HEK293T (cell line): ENCODE data around the gene CD101.

Source experiments
- CTCF ChIA-PET: fragments of 350-600 bp; formaldehyde crosslinking; extraction: SDS; loops from one replicate; lab custom pipeline; 2021; ENCODE audit warnings: antibody characterized with exemption, inconsistent platforms; lab: Yijun Ruan, JAX
- POLR2A ChIA-PET: fragments of 350-600 bp; formaldehyde crosslinking; extraction: SDS; loops from one replicate; lab custom pipeline; 2020; ENCODE audit warnings: antibody characterized with exemption, inconsistent platforms; lab: Yijun Ruan, JAX
- DNase-seq: peaks from one replicate; pipeline ENCODE4 v3.0.0; 2012; ENCODE audit warnings: mixed read lengths; ENCODE audit errors: extremely low spot score
- ARNT ChIP-seq: fragments of 450-650 bp; IDR thresholded peaks from 2 replicates; pipeline ENCODE4 v1.6.1; 2017; ENCODE audit warnings: mild to moderate bottlenecking
- BHLHE40 ChIP-seq: fragments of 450-650 bp; IDR thresholded peaks from 2 replicates; pipeline ENCODE4 v1.6.1; 2016; ENCODE audit warnings: mild to moderate bottlenecking, moderate library complexity, borderline replicate concordance
- CTBP1 ChIP-seq: fragments of 450-650 bp; IDR thresholded peaks from 2 replicates; pipeline ENCODE4 v1.6.1; 2016; ENCODE audit warnings: borderline replicate concordance
- ELF4 ChIP-seq: fragments of 450-650 bp; IDR thresholded peaks from 2 replicates; pipeline ENCODE4 v1.6.1; 2017; ENCODE audit warnings: antibody characterized with exemption
- FOXA1 ChIP-seq: fragments of 450-650 bp; IDR thresholded peaks from 2 replicates; pipeline ENCODE4 v1.6.1; 2016; ENCODE audit warnings: mild to moderate bottlenecking
- FOXK2 ChIP-seq: fragments of 450-650 bp; IDR thresholded peaks from 2 replicates; pipeline ENCODE4 v1.6.1; 2016; ENCODE audit warnings: mild to moderate bottlenecking
- FOXM1 ChIP-seq: fragments of 450-650 bp; IDR thresholded peaks from 2 replicates; pipeline ENCODE4 v1.6.1; 2017; ENCODE audit warnings: mild to moderate bottlenecking, borderline replicate concordance
- HDGF ChIP-seq: fragments of 450-650 bp; IDR thresholded peaks from 2 replicates; pipeline ENCODE4 v1.6.1; 2017; ENCODE audit warnings: antibody characterized with exemption, borderline replicate concordance
- L3MBTL2 ChIP-seq: fragments of 450-650 bp; conservative IDR thresholded peaks from 2 replicates; pipeline ENCODE4 v1.6.1; 2016; ENCODE audit warnings: mild to moderate bottlenecking
- NFRKB ChIP-seq: fragments of 450-650 bp; IDR thresholded peaks from 2 replicates; pipeline ENCODE4 v1.6.1; 2016; ENCODE audit warnings: mild to moderate bottlenecking, moderate library complexity
- PKNOX1 ChIP-seq: fragments of 450-650 bp; IDR thresholded peaks from 2 replicates; pipeline ENCODE4 v1.6.1; 2016
- SP1 ChIP-seq: fragments of 450-650 bp; IDR thresholded peaks from 2 replicates; pipeline ENCODE4 v1.6.1; 2017
- SUZ12 ChIP-seq: fragments of 450-650 bp; IDR thresholded peaks from 2 replicates; pipeline ENCODE4 v1.6.1; 2016; ENCODE audit warnings: mild to moderate bottlenecking
- TARDBP ChIP-seq: fragments of 450-650 bp; IDR thresholded peaks from 2 replicates; pipeline ENCODE4 v1.6.1; 2016
- ZNF384 ChIP-seq: fragments of 450-650 bp; IDR thresholded peaks from 2 replicates; pipeline ENCODE4 v1.6.1; 2016

Gene CD101

GRCh38 chr1:117059678-117060440 lies 58.3 kb downstream of the CD101 start, which contains the start of gene TTF2:
Gene TTF2 (plus strand): TSS chr1:117060326. CDS start chr1:117060347, 21 bp downstream.
- ChIA-PET CTCF (interaction anchor here (0.5 to 1.3 kb wide), 5 partner anchors 8 to 335 kb away, joined by 3 to 5 read pairs (median 4); no protein-coding TSS in a partner anchor), POLR2A (interaction anchor here (0.6 to 2.3 kb wide), 59 partner anchors 8 to 820 kb away, joined by 3 to 16 read pairs (median 4); partner anchors contain the start of genes CD2, CD58, IGSF3 and MAN1A2)
- TF ChIP-seq PKNOX1: peak; percentile 91
- TF ChIP-seq FOXM1: peak; percentile 93
- no peak for TF ChIP-seq NFRKB
- TF ChIP-seq TARDBP: no peak
- peak; percentile 48; the same call in 1 of the 2 replicates for TF ChIP-seq FOXK2
- TF ChIP-seq SP1: peak; percentile 56
- TF ChIP-seq ELF4: peak; percentile 55
- no peak for TF ChIP-seq BHLHE40
- TF ChIP-seq ZNF384: no peak
- no peak for TF ChIP-seq CTBP1
- peak; percentile 86 for TF ChIP-seq L3MBTL2
- no peak for TF ChIP-seq SUZ12
- no peak for TF ChIP-seq ARNT
- TF ChIP-seq HDGF: no peak
- DNase-seq: peak; percentile 98

- 0 out of 2 replicates have a peak, but pooled peaks have one; percentile 8 for TF ChIP-seq ELF4
- no peak for TF ChIP-seq SP1
- peak; percentile 81 for TF ChIP-seq L3MBTL2
- TF ChIP-seq PKNOX1: peak; percentile 4; the same call in 1 of the 2 replicates
- DNase-seq: peak; percentile 62
- CTCF ChIA-PET: interaction anchor here (0.5 to 1.3 kb wide), 5 partner anchors 7 to 335 kb away, joined by 3 to 5 read pairs (median 4); no protein-coding TSS in a partner anchor
- POLR2A ChIA-PET: interaction anchor here (0.6 to 2.3 kb wide), 53 partner anchors 9 to 819 kb away, joined by 3 to 16 read pairs (median 4); partner anchors contain the start of genes CD2, CD58, IGSF3 and MAN1A2
Observed at GRCh38 chr1:117060441-117061317, 59.1 kb downstream of the CD101 start.

- TF ChIP-seq FOXM1: no peak
- no peak for TF ChIP-seq SP1
- TF ChIP-seq ARNT: no peak
- no peak for TF ChIP-seq FOXA1
- no peak for TF ChIP-seq HDGF
- no peak for TF ChIP-seq L3MBTL2
- TF ChIP-seq PKNOX1: no peak
- no peak for TF ChIP-seq NFRKB
- no peak for TF ChIP-seq FOXK2
- no peak for TF ChIP-seq CTBP1
- TF ChIP-seq BHLHE40: no peak
- ChIA-PET POLR2A (no interaction called here), CTCF (no interaction called here)
- no peak for DNase-seq
Observed at GRCh38 chr1:117061986-117062415, 60.4 kb downstream of the CD101 start.

GRCh38 chr1:117066367-117066766 lies 64.8 kb downstream of the CD101 start:
- DNase-seq: no peak
- CTCF ChIA-PET: interaction anchor here (1.9 to 3.7 kb wide), 2 partner anchors 62 to 218 kb away, joined by 13 to 21 read pairs; no protein-coding TSS in a partner anchor
- POLR2A ChIA-PET: no interaction called here
- no peak for TF ChIP-seq HDGF
- TF ChIP-seq NFRKB: no peak
- TF ChIP-seq BHLHE40: no peak
- TF ChIP-seq FOXA1: no peak
- no peak for TF ChIP-seq L3MBTL2
- TF ChIP-seq FOXM1: no peak
- no peak for TF ChIP-seq ZNF384
- TF ChIP-seq ARNT: no peak
- no peak for TF ChIP-seq TARDBP
- TF ChIP-seq PKNOX1: no peak
- no peak for TF ChIP-seq SP1
- no peak for TF ChIP-seq CTBP1
- no peak for TF ChIP-seq FOXK2
- TF ChIP-seq SUZ12: no peak
